Measurements from ENCODE around the gene ARVCF. TPM values are rescaled to one million over a fixed set of nuclear protein-coding genes. Genes with fewer than 3 reads are reported as not detected.

Gene ARVCF
- total and polyA plus RNA-seq, 2 of the 8 experiments (the other 6 are each of a cell fraction or from before 2014, with no cell fraction given) = 31.0 to 43.2 TPM

DNA sequence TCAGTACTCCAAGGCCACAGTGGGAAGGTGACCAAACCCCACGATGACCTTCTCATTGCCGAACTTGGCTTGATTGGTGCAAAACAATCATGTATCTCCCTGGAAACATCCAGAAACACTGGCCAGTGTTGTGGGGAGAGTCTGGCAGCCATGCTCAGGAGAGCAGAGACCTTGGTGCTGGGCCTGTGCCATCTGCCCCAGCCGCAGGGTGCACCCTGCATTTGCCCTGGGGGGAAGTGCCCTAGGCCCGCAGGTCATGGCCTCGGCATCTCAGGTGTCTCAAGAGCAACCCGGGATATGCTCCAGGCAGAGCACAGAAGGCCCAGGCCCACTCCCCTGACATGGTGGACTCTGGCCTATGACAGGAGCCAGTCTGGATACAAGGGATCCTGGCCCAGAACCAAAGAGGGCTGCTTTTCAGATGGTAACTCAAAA is 23.7 kb downstream of the ARVCF start:
- H3K23ac ChIP-seq (ENCODE audit: insufficient read length) = no peak overlapping the region
- DNase-seq (ENCODE audit: low read depth in 1 of 2, low spot score in 2 of 2) (no peak), FAIRE-seq (no peak)
- H2BK15ac ChIP-seq (ENCODE audit: low read length) = no peak overlapping the region
- no peaks in the 10 kb centered on the region for H3K36me3 ChIP-seq (ENCODE audit: control insufficient read depth in 2 of 4, insufficient read depth in 4 of 4, low read length in 3 of 4)
- H4K5ac ChIP-seq (ENCODE audit: insufficient read length, low read depth, low read length) = no peak overlapping the region
- no peak overlapping the region for H3K14ac ChIP-seq (ENCODE audit: insufficient read length)
- H2BK5ac ChIP-seq (ENCODE audit: low read depth, low read length) = no peak overlapping the region
- no peak overlapping the region for H3K4me3 ChIP-seq (ENCODE audit: extremely low read depth in 1 of 4, insufficient read depth in 2 of 4, low read depth in 3 of 4, low read length in 4 of 4)
- peaks cover 0 to 6% (median 2%) of the 10 kb centered on the region in 4 experiments; a peak in 3 of 7 replicates for H3K4me1 ChIP-seq (replicated peaks in 1 of 4; ENCODE audit: control insufficient read depth in 3 of 4, insufficient read depth in 4 of 4, low read length in 3 of 4)
- H3K9me3 ChIP-seq (ENCODE audit: insufficient read depth in 2 of 2, low read depth in 1 of 2, low read length in 1 of 2) = no peaks in the 10 kb centered on the region
- H4K20me1 ChIP-seq (replicated peaks in 1 of 2; ENCODE audit: control insufficient read depth in 1 of 2, insufficient read depth in 2 of 2, low read length in 2 of 2) = peaks cover 2 to 4% of the 10 kb centered on the region in 2 experiments
- ChIA-PET CTCF (ENCODE audit: partially characterized antibody) (interaction anchor here (0.6 to 5.8 kb wide), 4 partner anchors 21 to 75 kb away, joined by 3 to 50 read pairs (median 7); no protein-coding TSS in a partner anchor), POLR2A (ENCODE audit: partially characterized antibody) (interaction anchor here (0.8 to 1.8 kb wide), 2 partner anchors 15 to 119 kb away, joined by 3 read pairs; no protein-coding TSS in a partner anchor)
- H3K4me2 ChIP-seq (ENCODE audit: insufficient read depth in 1 of 2, low read depth in 2 of 2, low read length in 2 of 2) = no peak overlapping the region
- no peak overlapping the region for H2AFZ ChIP-seq (ENCODE audit: low read length)
- H3K27ac ChIP-seq (ENCODE audit: low read depth, low read length) = no peak overlapping the region
- 86% methylated on average over 6 of the region's 6 CpGs; no CpG with 5 or more reads in 1 of the 2 experiments for WGBS, 2 experiments (ENCODE audit: extremely low coverage in 1 of 2, insufficient coverage in 1 of 2, insufficient read length in 1 of 2, insufficient replicate concordance in 2 of 2, low coverage in 1 of 2, low lambda C conversion rate in 2 of 2, missing lambda C conversion rate in 1 of 2)
- H2BK20ac ChIP-seq (ENCODE audit: low read length) = no peak overlapping the region
- H4K91ac ChIP-seq (replicated peaks; ENCODE audit: insufficient read length, low read length) = no peak overlapping the region
- no peaks in the 10 kb centered on the region for H3K27me3 ChIP-seq (replicated peaks in 1 of 4; ENCODE audit: control insufficient read depth in 3 of 4, extremely low read depth in 1 of 4, insufficient read depth in 3 of 4, low read length in 3 of 4)
- no peak overlapping the region for H4K8ac ChIP-seq (ENCODE audit: extremely low read depth, insufficient read depth, low read length)
- H2AK5ac ChIP-seq (ENCODE audit: low read depth, low read length) = no peak overlapping the region; the same call in 1 of the 2 replicates
- H3K4ac ChIP-seq (replicated peaks; ENCODE audit: insufficient read length, low read depth, low read length) = no peak overlapping the region
- no peak overlapping the region for H2BK12ac ChIP-seq (ENCODE audit: low read depth, low read length)
- H3K79me2 ChIP-seq (ENCODE audit: control insufficient read depth in 1 of 2, insufficient read depth in 2 of 2, low read length in 2 of 2) = no peaks in the 10 kb centered on the region
- no peak overlapping the region for H3K56ac ChIP-seq (replicated peaks; ENCODE audit: insufficient read length, low read depth, low read length)
- H3K79me1 ChIP-seq (ENCODE audit: low read depth, low read length) = no peaks in the 10 kb centered on the region; the same call in none of the 2 replicates
- no peak overlapping the region for H2BK120ac ChIP-seq (replicated peaks; ENCODE audit: low read depth, low read length)
- no peak overlapping the region for H3K9ac ChIP-seq (replicated peaks in 1 of 4; ENCODE audit: extremely low read depth in 1 of 4, low read depth in 3 of 4, low read length in 3 of 4)
- H3K23me2 ChIP-seq (ENCODE audit: low read depth, low read length) = peaks cover 6% of the 10 kb centered on the region; the same call in 1 of the 2 replicates
- H3K18ac ChIP-seq (ENCODE audit: extremely low read depth, low read length) = no peak overlapping the region
- TF ChIP-seq PHF8 (conservative IDR thresholded peaks at IDR 0.05; ENCODE audit: low read depth, low read length) (no peak), BRCA1 (IDR thresholded peaks at IDR 0.05; ENCODE audit: low read depth, low read length) (no peak), HDAC6 (IDR thresholded peaks at IDR 0.05; ENCODE audit: low read depth, low read length) (no peak), MAFK (IDR thresholded peaks at IDR 0.05; ENCODE audit: low read depth, low read length) (no peak), RAD21 (IDR thresholded peaks at IDR 0.05 in 1 of 2, conservative IDR thresholded peaks at IDR 0.05 in 1 of 2; ENCODE audit: low read depth in 2 of 2, low read length in 2 of 2) (no peak), SIRT6 (IDR thresholded peaks at IDR 0.05; ENCODE audit: low read length) (no peak), CHD1 (IDR thresholded peaks at IDR 0.05; ENCODE audit: low read depth, low read length) (no peak), E2F6 (IDR thresholded peaks at IDR 0.05) (no peak), NANOG (IDR thresholded peaks at IDR 0.05; ENCODE audit: insufficient read depth, low read depth, low read length, poor library complexity, severe bottlenecking) (no peak), YY1 (IDR thresholded peaks at IDR 0.05; ENCODE audit: low read depth, low read length) (no peak)
- TF ChIP-seq, protein P1, sequence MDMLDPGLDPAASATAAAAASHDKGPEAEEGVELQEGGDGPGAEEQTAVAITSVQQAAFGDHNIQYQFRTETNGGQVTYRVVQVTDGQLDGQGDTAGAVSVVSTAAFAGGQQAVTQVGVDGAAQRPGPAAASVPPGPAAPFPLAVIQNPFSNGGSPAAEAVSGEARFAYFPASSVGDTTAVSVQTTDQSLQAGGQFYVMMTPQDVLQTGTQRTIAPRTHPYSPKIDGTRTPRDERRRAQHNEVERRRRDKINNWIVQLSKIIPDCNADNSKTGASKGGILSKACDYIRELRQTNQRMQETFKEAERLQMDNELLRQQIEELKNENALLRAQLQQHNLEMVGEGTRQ (IDR thresholded peaks at IDR 0.05; ENCODE audit: low read length) = no peak
- TF ChIP-seq, protein P2, sequence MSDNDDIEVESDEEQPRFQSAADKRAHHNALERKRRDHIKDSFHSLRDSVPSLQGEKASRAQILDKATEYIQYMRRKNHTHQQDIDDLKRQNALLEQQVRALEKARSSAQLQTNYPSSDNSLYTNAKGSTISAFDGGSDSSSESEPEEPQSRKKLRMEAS (IDR thresholded peaks at IDR 0.05) = no peak
